Measurements from ENCODE around the gene FUBP1.
"Not testable (repeated sequence)": the region's sequence is repeated elsewhere in the genome, so short reads cannot be mapped to it uniquely, and the experiment has no call there.

Gene FUBP1

GRCh38 chr1:77978969-77979876 lies at the start of gene FUBP1:
Gene FUBP1 (minus strand): TSS chr1:77979072. CDS start chr1:77979004, 68 bp downstream.
- peak; percentile 93 for DNase-seq (ENCODE audit: low spot score)

GRCh38 chr1:78021134-78021533 lies 42.3 kb upstream of the FUBP1 start:
- not testable (repeated sequence) for DNase-seq (ENCODE audit: low spot score)

GRCh38 chr1:78019024-78019423 lies 40.2 kb upstream of the FUBP1 start:
- no peak for DNase-seq (ENCODE audit: low spot score)

- DNase-seq (ENCODE audit: low spot score) = no peak
Measured at GRCh38 chr1:78015148-78015547, 36.3 kb upstream of the FUBP1 start.

- DNase-seq (ENCODE audit: low spot score) = no peak
Measured at GRCh38 chr1:78011050-78011449, 32.2 kb upstream of the FUBP1 start.

- DNase-seq (ENCODE audit: low spot score) = peak; percentile 16
Measured at GRCh38 chr1:78009836-78010235, 31.0 kb upstream of the FUBP1 start.

GRCh38 chr1:78009276-78009675 lies 30.4 kb upstream of the FUBP1 start:
- no peak for DNase-seq (ENCODE audit: low spot score)

GRCh38 chr1:78007677-78008341 lies 28.9 kb upstream of the FUBP1 start:
- DNase-seq (ENCODE audit: low spot score) = no peak

GRCh38 chr1:78006521-78006920 lies 27.6 kb upstream of the FUBP1 start:
- DNase-seq (ENCODE audit: low spot score) = no peak

GRCh38 chr1:78005755-78006154 lies 26.9 kb upstream of the FUBP1 start:
- DNase-seq (ENCODE audit: low spot score) = peak; percentile 43

- DNase-seq (ENCODE audit: low spot score) = no peak
Measured at GRCh38 chr1:78005448-78005722, 26.5 kb upstream of the FUBP1 start.

GRCh38 chr1:78004719-78005447 lies 26.0 kb upstream of the FUBP1 start, which contains the start of gene DNAJB4:
Gene DNAJB4 (plus strand): TSS chr1:78004939. CDS start chr1:78005111, 172 bp downstream.
- DNase-seq (ENCODE audit: low spot score) = peak; percentile 83

- DNase-seq (ENCODE audit: low spot score) = peak; percentile 51
Measured at GRCh38 chr1:78003882-78004718, 25.2 kb upstream of the FUBP1 start.

GRCh38 chr1:78003070-78003746 lies 24.3 kb upstream of the FUBP1 start:
- no peak for DNase-seq (ENCODE audit: low spot score)

GRCh38 chr1:78000536-78000935 lies 21.7 kb upstream of the FUBP1 start:
- DNase-seq (ENCODE audit: low spot score) = not testable (repeated sequence)

- DNase-seq (ENCODE audit: low spot score) = no peak
Measured at GRCh38 chr1:77996734-77997133, 17.9 kb upstream of the FUBP1 start.

- no peak for DNase-seq (ENCODE audit: low spot score)
Measured at GRCh38 chr1:77994117-77994705, 15.3 kb upstream of the FUBP1 start.

- no peak for DNase-seq (ENCODE audit: low spot score)
Measured at GRCh38 chr1:77991638-77992037, 12.8 kb upstream of the FUBP1 start.

- no peak for DNase-seq (ENCODE audit: low spot score)
Measured at GRCh38 chr1:77990629-77991204, 11.8 kb upstream of the FUBP1 start.

GRCh38 chr1:77989744-77990143 lies 10.9 kb upstream of the FUBP1 start:
- DNase-seq (ENCODE audit: low spot score) = no peak

Measured in GM03348 (cell line).